Psoas muscle (tissue), 8 donors: ENCODE measurements around the gene ERCC1. TPM values are rescaled to one million over a fixed set of nuclear protein-coding genes. Genes with fewer than 3 reads are reported as not detected.
"Not testable (repeated sequence)": the region's sequence is repeated elsewhere in the genome, so short reads cannot be mapped to it uniquely, and the experiment has no call there.

Experiments
- ATAC-seq, 4 donors: fragments of 200-7000 bp; cut with Tn5 transposase; one replicate each; pipeline ENCODE4 v1.9.1; 2020; ENCODE audit warnings: moderate library complexity in 3 of 4, mild to moderate bottlenecking in 2 of 4
- DNase-seq, 2 donors: peaks; one replicate each; pipeline ENCODE4 v3.0.0-alpha.2; 2020
- H3K27ac ChIP-seq: fragments of 200-600 bp; one replicate; pipeline ENCODE4 v1.8.0; 2022
- H3K27me3 ChIP-seq, 3 donors: fragments of 200-600 bp in 1 of 3; one replicate each; pipeline versions ENCODE4 v1.6.1 to v1.8.0; 2013 to 2022; ENCODE audit warnings: low read length in 2 of 3, mild to moderate bottlenecking in 2 of 3, moderate library complexity in 1 of 3; ENCODE audit not compliant: insufficient read depth in 3 of 3
- H3K36me3 ChIP-seq, 2 donors: fragments of 200-600 bp in 1 of 2; one replicate each; pipeline versions ENCODE4 v1.6.1 to v1.8.0; 2013 to 2022; ENCODE audit warnings: low read depth in 1 of 2, mild to moderate bottlenecking in 1 of 2, moderate library complexity in 1 of 2; ENCODE audit not compliant: insufficient read depth in 1 of 2
- H3K4me1 ChIP-seq: fragments of 200-600 bp; one replicate; pipeline ENCODE4 v1.8.0; 2022
- H3K4me3 ChIP-seq: fragments of 200-600 bp; one replicate; pipeline ENCODE4 v1.8.0; 2022; ENCODE audit warnings: mild to moderate bottlenecking
- H3K9me3 ChIP-seq: fragments of 200-600 bp; one replicate; pipeline ENCODE4 v1.8.0; 2022
- CTCF ChIP-seq: fragments of 200-600 bp; IDR thresholded peaks from one replicate; pipeline ENCODE4 v1.8.0; 2022; ENCODE audit warnings: antibody characterized with exemption
- WGBS, 3 donors: extraction: QIAGEN DNeasy Blood & Tissue Kit; methylation state at CpG; one replicate each; pipeline versions ENCODE4 v1.1.6 to v1.1.7; 2013; 5-methylcytosine and 5-hydroxymethylcytosine counted together
- intact Hi-C, 2 donors: fragments of 100-400 bp; cut with DNase I; formaldehyde crosslinking; loops; one replicate each; pipeline versions ENCODE4 v1.11.0 to v1.14.2; 2022
- polyA plus RNA-seq, 3 donors: library from polyadenylated mRNA; stranded (reverse); fragments of 200-250 nt; gene quantifications; one replicate each; pipeline ENCODE4 v1.2.3, GENCODE V29; 2013
- total RNA-seq, 4 donors: library from RNA; stranded (reverse); fragmentation: NEBNext Ultra II Directional in 2 of 4; extraction: Animal tissue kit (Norgen Biotek cat#: 25700) in 2 of 4; gene quantifications; one replicate each; pipeline versions ENCODE4 v1.2.1 to v1.2.4, GENCODE V29; 2021 to 2023
- donor health status: healthy with polysubstance abuse.
- donor health status: DM: no; HTN: no; CAD: no; lungs with moderate emphysema.
- donor health status: Bipolar disorder and iron deficiency.
- donor health status: healthy.
- donor health status: DM: yes; HTN: yes; CAD: no.
- donor health status: DM: no; HTN: no; CAD: no.
- donor health status: DM: no; HTN: no; CAD: no.
- donor health status: DM: yes; HTN: yes; CAD: no.

ERCC1 gene
- total and polyA plus RNA-seq, 7 donors = 59.5 to 2,153 (median 84.6) TPM

GRCh38 chr19:45417151-45417550, 6.6 kb downstream of the ERCC1 start:
- H3K27me3 ChIP-seq = no peaks in the 10 kb centered on the region
- peaks cover 9 to 87% of the 10 kb centered on the region in 2 donors for H3K36me3 ChIP-seq
- DNase-seq (no peak), ATAC-seq (no peak)
- TF ChIP-seq CTCF = no peak
- WGBS, 3 donors = 65 to 92% (median 82%) methylated on average over 4 of the region's 4 CpGs
- H3K27ac ChIP-seq = no peak overlapping the region
- no peak overlapping the region for H3K4me3 ChIP-seq
- no peaks in the 10 kb centered on the region for H3K4me1 ChIP-seq
- H3K9me3 ChIP-seq = no peaks in the 10 kb centered on the region
- intact Hi-C loops = no loop called here

- Histone ChIP-seq H3K4me3 (no peak overlapping the region), H3K4me1 (no peaks in the 10 kb centered on the region), H3K36me3 (peaks cover 9 to 77% of the 10 kb centered on the region in 2 donors), H3K9me3 (no peaks in the 10 kb centered on the region), H3K27ac (no peak overlapping the region), H3K27me3 (no peaks in the 10 kb centered on the region)
- DNase-seq (no peak), ATAC-seq (no peak)
- no peak for TF ChIP-seq CTCF
- intact Hi-C loops = no loop called here
- WGBS, 3 donors = 94 to 95% (median 94%) methylated on average over 7 to 8 of the region's 8 CpGs
Observed at GRCh38 chr19:45414468-45414867, 9.2 kb downstream of the ERCC1 start.

- H3K4me1 ChIP-seq = no peaks in the 10 kb centered on the region
- DNase-seq (no peak), ATAC-seq (no peak)
- no peak overlapping the region for H3K27ac ChIP-seq
- no peaks in the 10 kb centered on the region for H3K9me3 ChIP-seq
- 92 to 95% (median 92%) methylated on average over 6 of the region's 6 CpGs for WGBS, 3 donors
- intact Hi-C loops = no loop called here
- H3K36me3 ChIP-seq = peaks cover 9 to 71% of the 10 kb centered on the region in 2 donors
- no peak for TF ChIP-seq CTCF
- H3K27me3 ChIP-seq = no peaks in the 10 kb centered on the region
- H3K4me3 ChIP-seq = no peak overlapping the region
Observed at GRCh38 chr19:45413497-45413896, 10.2 kb downstream of the ERCC1 start.

GRCh38 chr19:45410330-45410729, 13.4 kb downstream of the ERCC1 start:
- H3K4me1 ChIP-seq, H3K27me3 ChIP-seq, ATAC-seq, H3K27ac ChIP-seq, H3K9me3 ChIP-seq, H3K4me3 ChIP-seq, intact Hi-C loops, DNase-seq: not testable (repeated sequence)
- peaks cover 4 to 42% of the 10 kb centered on the region in 2 donors for H3K36me3 ChIP-seq
- WGBS, 3 donors = 91 to 96% (median 94%) methylated on average over 4 of the region's 4 CpGs

- Histone ChIP-seq H3K27ac (no peak overlapping the region), H3K9me3 (no peaks in the 10 kb centered on the region), H3K27me3 (no peaks in the 10 kb centered on the region), H3K36me3 (peaks cover 4 to 35% of the 10 kb centered on the region in 2 donors), H3K4me1 (peaks cover 10% of the 10 kb centered on the region), H3K4me3 (no peak overlapping the region)
- ATAC-seq = no peak
- 35 to 46% (median 41%) methylated on average over 4 of the region's 4 CpGs for WGBS, 3 donors
- no peak for DNase-seq
- TF ChIP-seq CTCF = no peak
- intact Hi-C loops = no loop called here
Observed at GRCh38 chr19:45409557-45409920, 14.2 kb downstream of the ERCC1 start.
